DOHH2 (cell line): ENCODE data around the gene CAMLG.

Experiments
- H3F3A ChIP-seq: fragments of 200-600 bp; sonication (generic), shearing (Covaris generic); 2 replicates; pipeline ENCODE4 v1.6.0; 2016; ENCODE audit warnings: antibody characterized with exemption, mild to moderate bottlenecking; ENCODE audit not compliant: control insufficient read depth, insufficient read depth
- H3K27ac ChIP-seq: fragments of 200-600 bp; sonication (generic); 2 replicates; pipeline ENCODE4 v1.5.1; 2014; ENCODE audit warnings: low read depth, mild to moderate bottlenecking, low read length, moderate library complexity
- H3K27me3 ChIP-seq: fragments of 200-600 bp; sonication (generic); 2 replicates; pipeline ENCODE4 v1.6.1; 2014; ENCODE audit warnings: mild to moderate bottlenecking, low read length, mixed read lengths; ENCODE audit not compliant: control insufficient read depth
- H3K36me3 ChIP-seq: fragments of 200-600 bp; sonication (generic); 2 replicates; pipeline ENCODE4 v1.6.1; 2014; ENCODE audit warnings: mild to moderate bottlenecking, low read length, moderate library complexity, mixed read lengths; ENCODE audit not compliant: control insufficient read depth
- H3K4me1 ChIP-seq: fragments of 200-600 bp; sonication (generic); 2 replicates; pipeline ENCODE4 v1.6.1; 2014; ENCODE audit warnings: mild to moderate bottlenecking, low read length, mixed read lengths; ENCODE audit not compliant: control insufficient read depth
- H3K4me2 ChIP-seq: fragments of 200-600 bp; sonication (generic); 2 replicates; pipeline ENCODE4 v1.6.0; 2014; ENCODE audit warnings: mild to moderate bottlenecking, low read length, moderate library complexity
- H3K4me3 ChIP-seq: fragments of 200-600 bp; sonication (generic); 2 replicates; pipeline ENCODE4 v1.5.1; 2014; ENCODE audit warnings: mild to moderate bottlenecking, low read length, mixed read lengths
- H3K79me2 ChIP-seq: fragments of 200-600 bp; sonication (generic); 2 replicates; pipeline ENCODE4 v1.6.1; 2014; ENCODE audit warnings: mild to moderate bottlenecking, low read length, mixed read lengths; ENCODE audit not compliant: control insufficient read depth
- H3K9me2 ChIP-seq: fragments of 200-600 bp; sonication (generic); replicated peaks from 2 replicates; pipeline ENCODE4 v1.6.1; 2014; ENCODE audit warnings: mild to moderate bottlenecking, low read length, mixed read lengths; ENCODE audit not compliant: control insufficient read depth
- H3K9me3 ChIP-seq: fragments of 200-600 bp; sonication (generic); 2 replicates; pipeline ENCODE4 v1.6.1; 2014; ENCODE audit warnings: antibody characterized with exemption, low read length, mixed read lengths; ENCODE audit not compliant: control insufficient read depth, insufficient read depth
- H4K20me1 ChIP-seq: fragments of 200-600 bp; sonication (generic); 2 replicates; pipeline ENCODE4 v1.6.0; 2014; ENCODE audit warnings: low read depth, mild to moderate bottlenecking, antibody characterized with exemption, low read length, moderate library complexity; ENCODE audit not compliant: control insufficient read depth, insufficient read depth
- EZH2phosphoT487 ChIP-seq: fragments of 200-600 bp; sonication (generic); IDR thresholded peaks from 2 replicates; pipeline ENCODE4 v1.6.1; 2017; ENCODE audit warnings: borderline replicate concordance, mild to moderate bottlenecking, antibody characterized with exemption, low read length, moderate library complexity, mixed read lengths
- TF ChIP-seq, protein P1 (sequence below): fragments of 200-600 bp; sonication (generic); IDR thresholded peaks from one replicate; pipeline ENCODE4 v1.5.1; 2014; ENCODE audit warnings: antibody characterized with exemption, mild to moderate bottlenecking, low read depth, low read length; ENCODE audit not compliant: poor library complexity, severe bottlenecking

The CAMLG gene

DNA sequence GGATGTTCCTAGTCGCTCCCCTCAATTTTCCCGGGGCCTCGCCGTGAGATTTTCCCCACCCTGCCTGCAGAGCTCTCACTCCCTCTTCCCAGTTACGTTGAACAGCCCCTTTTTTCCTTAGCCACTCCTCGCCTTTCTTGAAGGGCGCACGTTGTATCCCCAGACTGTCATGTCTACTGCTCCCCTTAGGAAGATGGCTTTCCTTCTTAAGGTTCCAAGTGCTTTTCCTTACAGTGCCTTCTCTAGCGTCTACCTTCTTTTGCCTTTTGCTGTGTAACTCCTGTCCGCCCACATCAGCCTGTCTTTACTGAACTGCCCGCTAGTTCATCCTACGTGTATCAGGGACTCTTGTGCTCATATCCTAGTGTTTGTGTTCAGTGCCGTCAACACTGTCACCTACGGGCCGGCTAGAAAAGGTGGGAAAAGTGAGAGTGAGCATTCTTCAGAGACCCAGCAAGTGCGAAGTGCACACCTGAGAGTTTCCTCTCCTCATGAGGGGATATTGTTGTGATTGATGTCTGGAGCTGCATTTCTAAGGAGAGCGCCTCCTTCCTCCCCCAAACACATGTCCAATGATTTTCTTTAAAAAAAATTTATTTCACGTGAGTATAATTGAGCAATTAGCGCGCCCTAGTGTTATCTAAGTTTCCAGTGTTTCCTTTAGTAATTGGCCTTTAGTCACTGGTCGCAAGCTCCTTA is 764 bp downstream of the CAMLG start:
- Histone ChIP-seq H3K4me3 (peak overlapping the region; percentile 84), H3F3A (peaks cover 12% of the 10 kb centered on the region), H3K4me2 (peak overlapping the region; percentile 88)

DNA sequence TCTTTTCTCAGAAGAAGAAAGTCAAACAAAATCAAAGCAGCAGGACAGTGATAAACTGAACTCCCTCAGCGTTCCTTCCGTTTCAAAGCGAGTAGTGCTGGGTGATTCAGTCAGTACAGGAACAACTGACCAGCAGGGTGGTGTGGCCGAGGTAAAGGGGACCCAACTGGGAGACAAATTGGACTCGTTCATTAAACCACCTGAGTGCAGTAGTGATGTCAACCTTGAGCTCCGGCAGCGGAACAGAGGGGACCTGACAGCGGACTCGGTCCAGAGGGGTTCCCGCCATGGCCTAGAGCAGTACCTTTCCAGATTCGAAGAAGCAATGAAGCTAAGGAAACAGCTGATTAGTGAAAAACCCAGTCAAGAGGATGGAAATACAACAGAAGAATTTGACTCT is 2.7 kb downstream of the CAMLG start:
- Histone ChIP-seq H3K4me3 (peak overlapping the region; percentile 13; the same call in 1 of the 2 replicates), H3K79me2 (peaks cover 70% of the 10 kb centered on the region), H3F3A (peaks cover 13% of the 10 kb centered on the region), H3K4me2 (peak overlapping the region; percentile 88), H3K4me1 (peaks cover 44% of the 10 kb centered on the region), H3K27me3 (no peaks in the 10 kb centered on the region; the same call in 1 of the 2 replicates), H3K9me3 (no peaks in the 10 kb centered on the region), H3K36me3 (peaks cover 48% of the 10 kb centered on the region), H3K27ac (no peak overlapping the region), H3K9me2 (no peaks in the 10 kb centered on the region), H4K20me1 (peaks cover 5% of the 10 kb centered on the region; the same call in 1 of the 2 replicates)
- TF ChIP-seq, protein P1, sequence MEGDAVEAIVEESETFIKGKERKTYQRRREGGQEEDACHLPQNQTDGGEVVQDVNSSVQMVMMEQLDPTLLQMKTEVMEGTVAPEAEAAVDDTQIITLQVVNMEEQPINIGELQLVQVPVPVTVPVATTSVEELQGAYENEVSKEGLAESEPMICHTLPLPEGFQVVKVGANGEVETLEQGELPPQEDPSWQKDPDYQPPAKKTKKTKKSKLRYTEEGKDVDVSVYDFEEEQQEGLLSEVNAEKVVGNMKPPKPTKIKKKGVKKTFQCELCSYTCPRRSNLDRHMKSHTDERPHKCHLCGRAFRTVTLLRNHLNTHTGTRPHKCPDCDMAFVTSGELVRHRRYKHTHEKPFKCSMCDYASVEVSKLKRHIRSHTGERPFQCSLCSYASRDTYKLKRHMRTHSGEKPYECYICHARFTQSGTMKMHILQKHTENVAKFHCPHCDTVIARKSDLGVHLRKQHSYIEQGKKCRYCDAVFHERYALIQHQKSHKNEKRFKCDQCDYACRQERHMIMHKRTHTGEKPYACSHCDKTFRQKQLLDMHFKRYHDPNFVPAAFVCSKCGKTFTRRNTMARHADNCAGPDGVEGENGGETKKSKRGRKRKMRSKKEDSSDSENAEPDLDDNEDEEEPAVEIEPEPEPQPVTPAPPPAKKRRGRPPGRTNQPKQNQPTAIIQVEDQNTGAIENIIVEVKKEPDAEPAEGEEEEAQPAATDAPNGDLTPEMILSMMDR = no peak
- no peak for TF ChIP-seq EZH2phosphoT487

More for the DNA sequence above, 764 bp downstream of the CAMLG start:
- peaks cover 41% of the 10 kb centered on the region for H3K36me3 ChIP-seq
- no peaks in the 10 kb centered on the region for H3K9me3 ChIP-seq
- peaks cover 62% of the 10 kb centered on the region for H3K79me2 ChIP-seq
- H3K4me1 ChIP-seq = peaks cover 57% of the 10 kb centered on the region
- no peaks in the 10 kb centered on the region; the same call in 1 of the 2 replicates for H3K27me3 ChIP-seq
- TF ChIP-seq, protein P1 = peak; percentile 73
- no peak for TF ChIP-seq EZH2phosphoT487
- peaks cover 5% of the 10 kb centered on the region; the same call in 1 of the 2 replicates for H4K20me1 ChIP-seq
- H3K27ac ChIP-seq = peak overlapping the region; percentile 65
- no peaks in the 10 kb centered on the region for H3K9me2 ChIP-seq

DNA sequence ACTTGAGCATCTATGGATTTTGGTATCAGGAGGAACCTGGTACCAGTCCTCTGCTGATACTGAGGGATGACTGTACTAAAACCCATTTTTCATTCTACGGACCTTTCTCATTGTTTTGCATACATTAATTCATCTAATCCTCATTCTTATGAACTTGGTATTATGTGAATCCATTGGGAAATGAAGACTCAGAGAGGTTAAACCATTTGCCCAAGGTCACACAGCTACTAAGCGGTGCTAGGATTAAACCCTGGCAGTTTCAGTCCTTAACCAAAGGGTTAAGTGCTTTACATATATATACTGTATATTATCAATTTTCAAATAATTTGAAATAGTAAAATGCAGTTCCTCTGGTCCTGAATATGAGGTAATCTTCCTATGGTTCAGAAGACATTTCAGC is 3.8 kb downstream of the CAMLG start:
- H3K27ac ChIP-seq = no peak overlapping the region
- H3K4me1 ChIP-seq = peaks cover 36% of the 10 kb centered on the region
- no peak overlapping the region for H3K4me3 ChIP-seq
- H3K9me2 ChIP-seq = no peaks in the 10 kb centered on the region
- peaks cover 48% of the 10 kb centered on the region for H3K36me3 ChIP-seq
- TF ChIP-seq, protein P1 = no peak
- no peak for TF ChIP-seq EZH2phosphoT487
- H4K20me1 ChIP-seq = peaks cover 5% of the 10 kb centered on the region; the same call in 1 of the 2 replicates
- peaks cover 9% of the 10 kb centered on the region for H3F3A ChIP-seq
- H3K79me2 ChIP-seq = peaks cover 70% of the 10 kb centered on the region
- H3K27me3 ChIP-seq = no peaks in the 10 kb centered on the region; the same call in 1 of the 2 replicates
- H3K9me3 ChIP-seq = no peaks in the 10 kb centered on the region
- no peak overlapping the region for H3K4me2 ChIP-seq
